HL-60 (cell line): ENCODE data around the gene ELF4.

ENCODE experiments used
- DNase-seq, 2 experiments: peaks; one replicate each; pipeline ENCODE4 v3.0.0-alpha.2; 2010 to 2020; ENCODE audit warnings: low read depth in 1 of 2, low spot score in 1 of 2
- H3K27ac ChIP-seq: fragments of 250-450 bp; sonication (Bioruptor Pico); replicated peaks from 2 replicates; pipeline ENCODE4 v1.5.1; 2020; ENCODE audit warnings: mild to moderate bottlenecking, moderate library complexity
- H3K27me3 ChIP-seq: fragments of 250-450 bp; sonication (Bioruptor Pico); 2 replicates; pipeline ENCODE4 v1.5.1; 2021; ENCODE audit warnings: mild to moderate bottlenecking, moderate library complexity; ENCODE audit not compliant: insufficient read depth, poor library complexity, severe bottlenecking
- H3K4me3 ChIP-seq: replicated peaks from 2 replicates; pipeline ENCODE4 v1.5.1; 2011; ENCODE audit warnings: mild to moderate bottlenecking, control low read depth, low read length; ENCODE audit not compliant: insufficient read depth
- GABPA ChIP-seq: IDR thresholded peaks from 2 replicates; pipeline ENCODE4 v1.6.1; 2012; ENCODE audit warnings: low read depth
- POLR2AphosphoS5 ChIP-seq: IDR thresholded peaks from 2 replicates; pipeline ENCODE4 v1.6.1; 2012; ENCODE audit warnings: low read depth
- SPI1 ChIP-seq: IDR thresholded peaks from 2 replicates; pipeline ENCODE4 v1.6.1; 2012; ENCODE audit warnings: low read depth, mild to moderate bottlenecking, borderline replicate concordance
- TF ChIP-seq, protein P1 (sequence below): IDR thresholded peaks from one replicate; pipeline ENCODE4 v1.5.1; 2011; ENCODE audit warnings: low read length, control low read depth, inconsistent platforms; ENCODE audit not compliant: insufficient read depth
- TF ChIP-seq, protein P2 (sequence below): IDR thresholded peaks from 2 replicates; pipeline ENCODE4 v1.6.1; 2012; ENCODE audit warnings: low read depth; ENCODE audit not compliant: insufficient replicate concordance

The ELF4 gene

GRCh38 chrX:130034178-130034577, 76.1 kb downstream of the ELF4 start:
- no peak for DNase-seq
- Histone ChIP-seq H3K4me3 (no peak overlapping the region), H3K27ac (no peak overlapping the region), H3K27me3 (no peaks in the 10 kb centered on the region)
- TF ChIP-seq, protein P1, sequence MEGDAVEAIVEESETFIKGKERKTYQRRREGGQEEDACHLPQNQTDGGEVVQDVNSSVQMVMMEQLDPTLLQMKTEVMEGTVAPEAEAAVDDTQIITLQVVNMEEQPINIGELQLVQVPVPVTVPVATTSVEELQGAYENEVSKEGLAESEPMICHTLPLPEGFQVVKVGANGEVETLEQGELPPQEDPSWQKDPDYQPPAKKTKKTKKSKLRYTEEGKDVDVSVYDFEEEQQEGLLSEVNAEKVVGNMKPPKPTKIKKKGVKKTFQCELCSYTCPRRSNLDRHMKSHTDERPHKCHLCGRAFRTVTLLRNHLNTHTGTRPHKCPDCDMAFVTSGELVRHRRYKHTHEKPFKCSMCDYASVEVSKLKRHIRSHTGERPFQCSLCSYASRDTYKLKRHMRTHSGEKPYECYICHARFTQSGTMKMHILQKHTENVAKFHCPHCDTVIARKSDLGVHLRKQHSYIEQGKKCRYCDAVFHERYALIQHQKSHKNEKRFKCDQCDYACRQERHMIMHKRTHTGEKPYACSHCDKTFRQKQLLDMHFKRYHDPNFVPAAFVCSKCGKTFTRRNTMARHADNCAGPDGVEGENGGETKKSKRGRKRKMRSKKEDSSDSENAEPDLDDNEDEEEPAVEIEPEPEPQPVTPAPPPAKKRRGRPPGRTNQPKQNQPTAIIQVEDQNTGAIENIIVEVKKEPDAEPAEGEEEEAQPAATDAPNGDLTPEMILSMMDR, result no peak
- TF ChIP-seq, protein P2, sequence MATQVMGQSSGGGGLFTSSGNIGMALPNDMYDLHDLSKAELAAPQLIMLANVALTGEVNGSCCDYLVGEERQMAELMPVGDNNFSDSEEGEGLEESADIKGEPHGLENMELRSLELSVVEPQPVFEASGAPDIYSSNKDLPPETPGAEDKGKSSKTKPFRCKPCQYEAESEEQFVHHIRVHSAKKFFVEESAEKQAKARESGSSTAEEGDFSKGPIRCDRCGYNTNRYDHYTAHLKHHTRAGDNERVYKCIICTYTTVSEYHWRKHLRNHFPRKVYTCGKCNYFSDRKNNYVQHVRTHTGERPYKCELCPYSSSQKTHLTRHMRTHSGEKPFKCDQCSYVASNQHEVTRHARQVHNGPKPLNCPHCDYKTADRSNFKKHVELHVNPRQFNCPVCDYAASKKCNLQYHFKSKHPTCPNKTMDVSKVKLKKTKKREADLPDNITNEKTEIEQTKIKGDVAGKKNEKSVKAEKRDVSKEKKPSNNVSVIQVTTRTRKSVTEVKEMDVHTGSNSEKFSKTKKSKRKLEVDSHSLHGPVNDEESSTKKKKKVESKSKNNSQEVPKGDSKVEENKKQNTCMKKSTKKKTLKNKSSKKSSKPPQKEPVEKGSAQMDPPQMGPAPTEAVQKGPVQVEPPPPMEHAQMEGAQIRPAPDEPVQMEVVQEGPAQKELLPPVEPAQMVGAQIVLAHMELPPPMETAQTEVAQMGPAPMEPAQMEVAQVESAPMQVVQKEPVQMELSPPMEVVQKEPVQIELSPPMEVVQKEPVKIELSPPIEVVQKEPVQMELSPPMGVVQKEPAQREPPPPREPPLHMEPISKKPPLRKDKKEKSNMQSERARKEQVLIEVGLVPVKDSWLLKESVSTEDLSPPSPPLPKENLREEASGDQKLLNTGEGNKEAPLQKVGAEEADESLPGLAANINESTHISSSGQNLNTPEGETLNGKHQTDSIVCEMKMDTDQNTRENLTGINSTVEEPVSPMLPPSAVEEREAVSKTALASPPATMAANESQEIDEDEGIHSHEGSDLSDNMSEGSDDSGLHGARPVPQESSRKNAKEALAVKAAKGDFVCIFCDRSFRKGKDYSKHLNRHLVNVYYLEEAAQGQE, result no peak
- TF ChIP-seq GABPA, result no peak
- TF ChIP-seq SPI1, result no peak
- TF ChIP-seq POLR2AphosphoS5, result no peak

GRCh38 chrX:130032552-130032951, 77.7 kb downstream of the ELF4 start:
- TF ChIP-seq, protein P2, result no peak
- no peak for TF ChIP-seq POLR2AphosphoS5
- TF ChIP-seq GABPA, result no peak
- no peak for TF ChIP-seq SPI1
- TF ChIP-seq, protein P1, result no peak
- no peak overlapping the region for H3K4me3 ChIP-seq
- no peak overlapping the region for H3K27ac ChIP-seq
- no peak for DNase-seq
- no peaks in the 10 kb centered on the region for H3K27me3 ChIP-seq

DNA sequence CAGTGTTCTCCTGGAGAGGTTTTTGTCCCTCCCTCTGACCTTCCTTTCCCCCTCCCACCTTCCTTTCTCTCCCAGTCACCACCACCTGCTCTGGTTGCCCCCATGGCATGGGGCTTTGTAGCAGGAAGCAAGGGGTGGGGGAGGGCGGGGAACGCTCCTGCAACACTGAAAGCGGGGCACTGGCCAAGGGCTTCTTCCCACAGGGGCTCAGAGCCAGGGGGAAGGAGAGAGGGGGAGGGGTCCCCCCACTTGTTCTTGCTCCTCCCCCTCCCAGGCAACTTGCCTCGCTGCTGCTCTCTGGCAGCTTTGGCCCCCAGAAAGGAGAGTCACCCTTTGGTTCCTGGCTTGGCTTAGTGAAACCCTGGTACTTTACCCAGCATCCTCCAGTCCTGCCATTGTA, 79.5 kb downstream of the ELF4 start:
- H3K27ac ChIP-seq, result no peak overlapping the region
- no peak for TF ChIP-seq SPI1
- TF ChIP-seq, protein P1, result no peak
- no peak for TF ChIP-seq POLR2AphosphoS5
- no peak for TF ChIP-seq GABPA
- TF ChIP-seq, protein P2, result no peak
- no peaks in the 10 kb centered on the region for H3K27me3 ChIP-seq
- no peak overlapping the region for H3K4me3 ChIP-seq
- DNase-seq, result no peak
